OCI-LY7 (cell line): Measurements from ENCODE around the gene FKBP2. TPM values are rescaled to one million over a fixed set of nuclear protein-coding genes. Genes with fewer than 3 reads are reported as not detected.

Source experiments
- BruUV-seq: library from RNA; stranded (reverse); fragments of 400-500 nt; replicated peaks from 2 replicates; lab custom pipeline; 2021; lab: Mats Ljungman, UMichigan
- CTCF ChIA-PET: fragments of 300-600 bp; sonication (Branson Sonifier 250); formaldehyde crosslinking; loops from one replicate; lab custom pipeline; 2022; ENCODE audit warnings: antibody characterized with exemption; ENCODE audit not compliant: unreplicated experiment; lab: Charles Lee
- POLR2A ChIA-PET: fragments of 300-600 bp; sonication (Branson Sonifier 250); formaldehyde crosslinking; loops from one replicate; lab custom pipeline; 2022; ENCODE audit warnings: antibody characterized with exemption; lab: Charles Lee
- DNase-seq: peaks from one replicate; pipeline ENCODE4 v3.0.0-alpha.2; 2015; ENCODE audit warnings: low spot score
- H2AFZ ChIP-seq: fragments of 200-600 bp; sonication (generic), shearing (Covaris generic); 2 replicates; pipeline ENCODE4 v1.6.1; 2014; ENCODE audit warnings: mild to moderate bottlenecking, antibody characterized with exemption, low read length, moderate library complexity
- H3K27ac ChIP-seq: fragments of 200-600 bp; sonication (generic); 2 replicates; pipeline ENCODE4 v1.5.1; 2014; ENCODE audit warnings: mixed run types, low read depth, mild to moderate bottlenecking, moderate library complexity, low read length, inconsistent platforms; ENCODE audit not compliant: poor library complexity, severe bottlenecking
- H3K36me3 ChIP-seq: fragments of 200-600 bp; sonication (generic); 2 replicates; pipeline ENCODE4 v1.6.1; 2014; ENCODE audit warnings: mild to moderate bottlenecking, antibody characterized with exemption, low read length, moderate library complexity, mixed read lengths; ENCODE audit not compliant: insufficient read depth
- H3K4me1 ChIP-seq: fragments of 200-600 bp; sonication (generic); 2 replicates; pipeline ENCODE4 v1.5.1; 2014; ENCODE audit warnings: mild to moderate bottlenecking, low read length; ENCODE audit not compliant: insufficient read depth, poor library complexity, severe bottlenecking
- H3K4me2 ChIP-seq: fragments of 200-600 bp; sonication (generic); 2 replicates; pipeline ENCODE4 v1.6.1; 2014; ENCODE audit warnings: mild to moderate bottlenecking, low read length
- H3K4me3 ChIP-seq: fragments of 200-600 bp; sonication (generic); 2 replicates; pipeline ENCODE4 v1.5.1; 2014; ENCODE audit warnings: mild to moderate bottlenecking, low read depth, low read length; ENCODE audit not compliant: poor library complexity, severe bottlenecking
- H3K79me2 ChIP-seq: fragments of 200-600 bp; sonication (generic); 2 replicates; pipeline ENCODE4 v1.6.1; 2016; ENCODE audit warnings: low read depth, mild to moderate bottlenecking, low read length, moderate library complexity, mixed read lengths; ENCODE audit not compliant: insufficient read depth
- H3K9me2 ChIP-seq: fragments of 200-600 bp; sonication (generic); 2 replicates; pipeline ENCODE4 v1.6.1; 2016; ENCODE audit warnings: mild to moderate bottlenecking, low read length, mixed read lengths; ENCODE audit not compliant: insufficient read depth
- H3K9me3 ChIP-seq: fragments of 200-600 bp; sonication (generic); 2 replicates; pipeline ENCODE4 v1.6.1; 2014; ENCODE audit warnings: mild to moderate bottlenecking, mixed run types, low read length, mixed read lengths
- H4K20me1 ChIP-seq: fragments of 200-600 bp; sonication (generic); 2 replicates; pipeline ENCODE4 v1.6.1; 2014; ENCODE audit warnings: mild to moderate bottlenecking, antibody characterized with exemption, low read length, moderate library complexity, mixed read lengths; ENCODE audit not compliant: insufficient read depth
- CTCF ChIP-seq: fragments of 200-600 bp; sonication (generic); conservative IDR thresholded peaks from 2 replicates; pipeline ENCODE4 v1.5.1; 2014; ENCODE audit warnings: mild to moderate bottlenecking, antibody characterized with exemption, low read length, moderate library complexity, mixed read lengths
- EZH2phosphoT487 ChIP-seq: fragments of 200-600 bp; sonication (generic); IDR thresholded peaks from 2 replicates; pipeline ENCODE4 v1.6.1; 2018; ENCODE audit warnings: low read depth, borderline replicate concordance, mild to moderate bottlenecking, mixed run types, antibody characterized with exemption, low read length, moderate library complexity, mixed read lengths
- intact Hi-C: fragments of 100-400 bp; cut with micrococcal nuclease; formaldehyde crosslinking; loops from one replicate; pipeline ENCODE4 v1.10.0; 2022; ENCODE audit not compliant: unreplicated experiment
- total RNA-seq, 2 experiments: library from RNA; depleted of rRNA in 1 of 2; stranded (reverse); fragments of >200 nt in 1 of 2; shearing (Covaris generic) in 1 of 2; gene quantifications; 2 replicates each; pipeline ENCODE4 v1.2.3, GENCODE V29; 2014 to 2022

The FKBP2 gene
- total RNA-seq, 2 experiments from 2014 or later, result 45.5 to 57.3 TPM

GRCh38 chr11:64265176-64266160 is 24.6 kb downstream of the FKBP2 start:
- DNase-seq, result no peak
- H3K9me3 ChIP-seq, result no peaks in the 10 kb centered on the region
- BruUV-seq, result no TSS peak
- TF ChIP-seq EZH2phosphoT487 (no peak), CTCF (no peak)
- peaks cover 18% of the 10 kb centered on the region for H3K4me1 ChIP-seq
- H3K4me2 ChIP-seq, result no peak overlapping the region
- H2AFZ ChIP-seq, result no peak overlapping the region
- H3K79me2 ChIP-seq, result no peaks in the 10 kb centered on the region
- no peaks in the 10 kb centered on the region for H3K36me3 ChIP-seq
- H3K27ac ChIP-seq, result no peak overlapping the region
- H3K4me3 ChIP-seq, result no peak overlapping the region
- ChIA-PET POLR2A (interaction anchor here (0.8 to 1.0 kb wide), 2 partner anchors 18 to 20 kb away, joined by 3 read pairs; no protein-coding TSS in a partner anchor), CTCF (no interaction called here)
- no peaks in the 10 kb centered on the region for H3K9me2 ChIP-seq
- H4K20me1 ChIP-seq, result no peaks in the 10 kb centered on the region
- intact Hi-C loops, result no loop called here

- DNase-seq, result no peak
- Histone ChIP-seq H3K36me3 (no peaks in the 10 kb centered on the region), H2AFZ (no peak overlapping the region), H3K79me2 (no peaks in the 10 kb centered on the region), H4K20me1 (no peaks in the 10 kb centered on the region), H3K4me1 (peaks cover 18% of the 10 kb centered on the region), H3K4me2 (no peak overlapping the region), H3K27ac (no peak overlapping the region), H3K9me2 (no peaks in the 10 kb centered on the region), H3K9me3 (no peaks in the 10 kb centered on the region), H3K4me3 (no peak overlapping the region)
- CTCF ChIA-PET, result no interaction called here
- POLR2A ChIA-PET, result no interaction called here
- TF ChIP-seq EZH2phosphoT487, result no peak
- TF ChIP-seq CTCF, result no peak
- intact Hi-C loops, result no loop called here
- no TSS peak for BruUV-seq
Observed at GRCh38 chr11:64266339-64266738, 25.4 kb downstream of the FKBP2 start.
